Ascending aorta (tissue), 2 donors: ENCODE results near the gene SLC45A3. TPM values are rescaled to one million over a fixed set of nuclear protein-coding genes. Genes with fewer than 3 reads are reported as not detected.

Experiments used
- DNase-seq, 2 donors: peaks; one replicate each; pipeline ENCODE4 v3.0.0-alpha.2; 2019; ENCODE audit warnings: low spot score in 2 of 2
- H3K27ac ChIP-seq, 2 donors: fragments of 200-600 bp; sonication (generic); one replicate each; pipeline ENCODE4 v1.5.1; 2016 to 2017; ENCODE audit warnings: mild to moderate bottlenecking in 1 of 2
- H3K27me3 ChIP-seq: fragments of 200-600 bp; sonication (generic); one replicate; pipeline ENCODE4 v1.5.1; 2017
- H3K36me3 ChIP-seq, 2 donors: fragments of 200-600 bp; sonication (generic); one replicate each; pipeline ENCODE4 v1.5.1; 2016
- H3K4me1 ChIP-seq, 2 donors: fragments of 200-600 bp; sonication (generic); one replicate each; pipeline ENCODE4 v1.5.1; 2016 to 2017; ENCODE audit warnings: mild to moderate bottlenecking in 1 of 2
- H3K4me3 ChIP-seq, 2 donors: fragments of 200-600 bp; sonication (generic); one replicate each; pipeline ENCODE4 v1.5.1; 2016 to 2017; ENCODE audit warnings: mild to moderate bottlenecking in 1 of 2
- H3K9me3 ChIP-seq, 2 donors: fragments of 200-600 bp; sonication (generic); one replicate each; pipeline ENCODE4 v1.5.1; 2016
- intact Hi-C: fragments of 100-400 bp; cut with DNase I; formaldehyde crosslinking; loops from one replicate; pipeline ENCODE4 v1.15.1; 2023
- total RNA-seq: library from RNA; depleted of rRNA; stranded (reverse); fragments of >200 nt; gene quantifications from one replicate; pipeline ENCODE4 v1.1.0, GENCODE V29; 2016
- TF ChIP-seq, protein P1 (sequence below), 3 experiments: fragments of 200-600 bp in 2 of 3; fragments of 450-650 bp in 1 of 3; sonication (generic) in 2 of 3; IDR thresholded peaks; one replicate each; pipeline ENCODE4 v1.5.1; 2016 to 2019; ENCODE audit warnings: antibody characterized with exemption in 3 of 3, mild to moderate bottlenecking in 1 of 3, moderate library complexity in 1 of 3

SLC45A3 gene
- total RNA-seq, 1 donor from 2014 or later = 3.4 TPM

GRCh38 chr1:205629751-205630150 is 50.6 kb downstream of the SLC45A3 start:
- Histone ChIP-seq H3K4me1 (peaks cover 0 to 21% of the 10 kb centered on the region in 2 donors), H3K27ac (peak overlapping the region; percentile 89 to 97), H3K36me3 (no peaks in the 10 kb centered on the region), H3K27me3 (no peaks in the 10 kb centered on the region), H3K9me3 (no peaks in the 10 kb centered on the region), H3K4me3 (no peak overlapping the region)
- no peak for DNase-seq
- intact Hi-C loops = loop anchor here (2.0 to 10.0 kb wide), 3 partner anchors 31 to 285 kb away; partner anchors contain the start of gene SLC41A1
- TF ChIP-seq, protein P1, sequence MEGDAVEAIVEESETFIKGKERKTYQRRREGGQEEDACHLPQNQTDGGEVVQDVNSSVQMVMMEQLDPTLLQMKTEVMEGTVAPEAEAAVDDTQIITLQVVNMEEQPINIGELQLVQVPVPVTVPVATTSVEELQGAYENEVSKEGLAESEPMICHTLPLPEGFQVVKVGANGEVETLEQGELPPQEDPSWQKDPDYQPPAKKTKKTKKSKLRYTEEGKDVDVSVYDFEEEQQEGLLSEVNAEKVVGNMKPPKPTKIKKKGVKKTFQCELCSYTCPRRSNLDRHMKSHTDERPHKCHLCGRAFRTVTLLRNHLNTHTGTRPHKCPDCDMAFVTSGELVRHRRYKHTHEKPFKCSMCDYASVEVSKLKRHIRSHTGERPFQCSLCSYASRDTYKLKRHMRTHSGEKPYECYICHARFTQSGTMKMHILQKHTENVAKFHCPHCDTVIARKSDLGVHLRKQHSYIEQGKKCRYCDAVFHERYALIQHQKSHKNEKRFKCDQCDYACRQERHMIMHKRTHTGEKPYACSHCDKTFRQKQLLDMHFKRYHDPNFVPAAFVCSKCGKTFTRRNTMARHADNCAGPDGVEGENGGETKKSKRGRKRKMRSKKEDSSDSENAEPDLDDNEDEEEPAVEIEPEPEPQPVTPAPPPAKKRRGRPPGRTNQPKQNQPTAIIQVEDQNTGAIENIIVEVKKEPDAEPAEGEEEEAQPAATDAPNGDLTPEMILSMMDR (IDR thresholded peaks at IDR 0.05) = no peak

DNA sequence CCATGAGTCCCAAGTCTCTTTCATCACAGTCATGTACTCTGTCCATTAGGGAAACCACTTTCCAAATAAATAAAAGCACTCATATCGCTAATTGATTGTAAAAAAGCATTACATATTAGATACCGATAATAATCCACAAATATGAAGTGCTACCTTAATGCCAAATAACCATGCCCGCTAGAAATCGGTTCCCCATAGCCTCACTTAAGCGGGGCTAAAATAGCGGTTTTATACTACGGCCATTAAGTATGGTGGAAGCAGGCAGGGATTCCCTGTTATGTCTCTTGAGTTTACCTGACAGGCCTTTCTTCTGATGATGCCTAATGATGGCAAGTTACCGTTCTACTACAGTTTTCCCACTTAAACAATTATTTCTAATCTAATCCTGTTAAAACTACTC is 52.4 kb downstream of the SLC45A3 start:
- no peak overlapping the region for H3K27ac ChIP-seq
- TF ChIP-seq, protein P1 (IDR thresholded peaks at IDR 0.05) = no peak
- intact Hi-C loops = no loop called here
- H3K4me1 ChIP-seq = peaks cover 0 to 17% of the 10 kb centered on the region in 2 donors
- no peak for DNase-seq
- H3K27me3 ChIP-seq = no peaks in the 10 kb centered on the region
- peaks cover 4 to 7% of the 10 kb centered on the region in 2 donors for H3K36me3 ChIP-seq
- H3K9me3 ChIP-seq = no peaks in the 10 kb centered on the region
- no peak overlapping the region for H3K4me3 ChIP-seq

DNA sequence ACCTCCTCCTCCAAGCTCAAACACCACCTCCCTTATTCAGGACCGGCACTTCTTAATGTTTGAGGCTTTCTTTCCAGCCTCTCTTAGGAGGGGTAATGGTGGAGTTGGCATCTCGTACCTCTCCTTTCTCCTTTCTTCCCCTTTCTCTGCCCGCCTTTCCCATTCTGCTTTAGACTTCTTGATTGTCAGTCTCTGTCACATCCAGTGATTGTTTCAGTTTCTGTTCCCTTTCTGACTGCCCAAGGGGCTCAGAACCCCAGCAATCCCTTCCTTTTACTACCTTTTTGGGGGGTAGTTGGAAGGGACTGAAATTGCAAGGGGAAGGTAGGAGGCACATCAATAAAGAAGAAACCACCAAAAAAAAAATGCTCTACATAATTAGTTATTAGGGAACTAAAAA is 54.1 kb downstream of the SLC45A3 start:
- Histone ChIP-seq H3K36me3 (peaks cover 14 to 21% of the 10 kb centered on the region in 2 donors), H3K4me1 (peaks cover 0 to 12% of the 10 kb centered on the region in 2 donors), H3K27me3 (no peaks in the 10 kb centered on the region), H3K9me3 (no peaks in the 10 kb centered on the region), H3K27ac (no peak overlapping the region), H3K4me3 (no peak overlapping the region)
- intact Hi-C loops = no loop called here
- TF ChIP-seq, protein P1 (IDR thresholded peaks at IDR 0.05) = no peak
- DNase-seq = no peak

GRCh38 chr1:205623646-205624045 is 56.7 kb downstream of the SLC45A3 start:
- Histone ChIP-seq H3K4me3 (no peak overlapping the region), H3K27me3 (no peaks in the 10 kb centered on the region), H3K27ac (no peak overlapping the region), H3K9me3 (no peaks in the 10 kb centered on the region), H3K4me1 (no peaks in the 10 kb centered on the region), H3K36me3 (peaks cover 29 to 39% of the 10 kb centered on the region in 2 donors)
- DNase-seq = no peak
- TF ChIP-seq, protein P1 (IDR thresholded peaks at IDR 0.05) = no peak
- intact Hi-C loops = no loop called here

DNA sequence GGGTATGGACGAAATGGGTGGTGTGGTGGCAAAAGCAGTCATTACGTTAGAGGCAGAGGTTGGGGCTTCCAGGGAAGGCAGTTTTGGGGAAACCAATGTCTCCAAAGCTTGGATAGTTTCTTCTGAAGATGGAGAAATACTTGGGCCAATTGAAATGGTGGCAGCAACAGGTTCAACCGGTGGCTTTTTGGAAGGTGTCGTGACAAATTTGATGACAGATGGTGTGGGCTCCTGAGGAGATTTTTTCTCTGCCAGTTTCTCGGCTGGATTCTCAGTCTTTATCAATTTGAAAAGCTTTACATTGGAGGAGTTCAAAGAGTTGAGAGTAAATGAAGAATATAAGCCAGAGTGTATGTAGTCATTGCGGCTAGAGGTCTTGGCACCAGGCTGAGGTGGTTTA is 60.0 kb downstream of the SLC45A3 start:
- H3K4me1 ChIP-seq = no peaks in the 10 kb centered on the region
- DNase-seq = no peak
- no peak overlapping the region for H3K27ac ChIP-seq
- peaks cover 37 to 73% of the 10 kb centered on the region in 2 donors for H3K36me3 ChIP-seq
- H3K4me3 ChIP-seq = no peak overlapping the region
- no peaks in the 10 kb centered on the region for H3K9me3 ChIP-seq
- intact Hi-C loops = no loop called here
- TF ChIP-seq, protein P1 (IDR thresholded peaks at IDR 0.05) = no peak
- H3K27me3 ChIP-seq = no peaks in the 10 kb centered on the region

- no peak overlapping the region for H3K4me3 ChIP-seq
- no peaks in the 10 kb centered on the region for H3K9me3 ChIP-seq
- H3K27ac ChIP-seq = no peak overlapping the region
- H3K27me3 ChIP-seq = no peaks in the 10 kb centered on the region
- intact Hi-C loops = no loop called here
- H3K36me3 ChIP-seq = peaks cover 40 to 81% of the 10 kb centered on the region in 2 donors
- TF ChIP-seq, protein P1 (IDR thresholded peaks at IDR 0.05) = no peak
- H3K4me1 ChIP-seq = no peaks in the 10 kb centered on the region
- DNase-seq = no peak
Observed at GRCh38 chr1:205619376-205619775, 60.9 kb downstream of the SLC45A3 start.
